Measurements from ENCODE around the gene PSD2. TPM values are rescaled to one million over a fixed set of nuclear protein-coding genes. Genes with fewer than 3 reads are reported as not detected.

PSD2 gene
- total and polyA plus RNA-seq, 10 of the 15 experiments (the other 5 are each of a cell fraction or from before 2014, with no cell fraction given): 0.02 to 0.14 (median 0.03) TPM; not detected in 5

DNA sequence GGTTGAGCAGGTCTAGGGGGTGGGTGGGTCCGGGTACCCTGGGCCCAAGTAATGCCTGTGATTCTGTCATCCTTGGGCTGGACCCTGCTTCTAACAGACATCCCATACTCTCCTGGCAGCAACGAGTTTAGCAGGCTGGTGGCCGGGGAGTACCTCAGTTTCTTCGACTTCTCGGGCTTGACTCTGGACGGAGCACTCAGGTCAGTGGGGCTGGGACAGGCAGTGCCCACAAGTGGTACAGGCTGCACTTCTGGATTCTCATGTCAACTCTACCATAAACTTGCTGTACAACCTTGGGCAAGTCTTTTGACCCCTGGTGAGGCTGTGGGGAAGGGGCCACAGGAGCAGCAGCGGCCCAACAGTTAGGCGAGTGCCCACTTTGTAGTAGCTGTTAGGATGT lies 21.8 kb downstream of the PSD2 start:
- WGBS (ENCODE audit: insufficient coverage, insufficient replicate concordance, low lambda C conversion rate, missing lambda C conversion rate): 41% methylated on average over 8 of the region's 8 CpGs

DNA sequence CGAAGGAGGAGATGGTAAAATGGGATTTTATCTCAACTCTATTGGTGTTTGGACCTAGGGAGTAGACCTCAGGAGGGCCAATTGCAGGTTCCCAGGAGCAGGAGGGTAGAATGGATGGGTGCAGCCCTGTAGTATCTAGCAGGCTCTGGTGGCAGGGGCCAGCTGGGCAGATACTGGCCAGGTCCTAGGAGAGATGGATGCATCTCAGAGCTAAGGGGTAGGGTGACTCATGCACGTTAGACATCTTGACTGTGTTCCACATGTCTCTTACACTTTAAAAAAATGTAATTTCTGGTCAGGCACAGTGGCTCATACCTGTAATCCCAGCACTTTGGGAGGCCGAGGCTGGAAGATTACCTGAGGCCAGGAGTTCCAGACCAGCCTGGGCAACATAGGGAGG lies 22.4 kb downstream of the PSD2 start:
- WGBS (ENCODE audit: insufficient coverage, insufficient replicate concordance, low lambda C conversion rate, missing lambda C conversion rate): 11% methylated on average over 3 of the region's 3 CpGs
- DNase-seq (ENCODE audit: low read depth, low spot score): no peak
- BruUV-seq (replicated peaks): no TSS peak
- intact Hi-C loops (cut with micrococcal nuclease; ENCODE audit: unreplicated experiment) (no loop called here), in situ Hi-C loops (cut with MboI) (no loop called here)
- Histone ChIP-seq H3K27ac (ENCODE audit: control insufficient read depth, insufficient read depth) (no peak overlapping the region), H3K4me3 (no peak overlapping the region), H3K9ac (ENCODE audit: control insufficient read depth, insufficient read depth, low read length) (no peak overlapping the region), H3K9me3 (replicated peaks; ENCODE audit: control insufficient read depth, insufficient read depth, low read length) (no peaks in the 10 kb centered on the region; the same call in 2 of the 3 replicates), H3K27me3 (replicated peaks in 1 of 2; ENCODE audit: control insufficient read depth in 2 of 2, insufficient read depth in 2 of 2, low read length in 1 of 2) (peaks cover 2 to 4% of the 10 kb centered on the region in 2 experiments; a peak in 3 of 4 replicates), H4K20me1 (ENCODE audit: control insufficient read depth, insufficient read depth) (no peaks in the 10 kb centered on the region), H3K79me2 (ENCODE audit: control insufficient read depth, insufficient read depth, low read length) (no peaks in the 10 kb centered on the region), H3K36me3 (ENCODE audit: control insufficient read depth in 2 of 2, insufficient read depth in 2 of 2, low read length in 1 of 2) (no peaks in the 10 kb centered on the region), H2AFZ (ENCODE audit: control insufficient read depth, low read depth, low read length) (no peak overlapping the region), H3K4me2 (ENCODE audit: control insufficient read depth, insufficient read depth) (no peak overlapping the region), H3K4me1 (ENCODE audit: control insufficient read depth, insufficient read depth, low read length) (no peaks in the 10 kb centered on the region)
- POLR2A ChIA-PET: no interaction called here
- no peak for FAIRE-seq
- RAD21 ChIA-PET (ENCODE audit: unreplicated experiment): no interaction called here
- SMC1A ChIA-PET (ENCODE audit: uncharacterized antibody, unreplicated experiment): no interaction called here
- no peak for ATAC-seq
- CTCF ChIA-PET: no interaction called here
- TF ChIP-seq CHD2 (IDR thresholded peaks at IDR 0.05; ENCODE audit: borderline replicate concordance, low read depth, low read length) (no peak), CHD1 (IDR thresholded peaks at IDR 0.05; ENCODE audit: low read depth, low read length) (no peak), BCL11A (IDR thresholded peaks at IDR 0.05; ENCODE audit: low read depth, low read length) (no peak), KDM1A (IDR thresholded peaks at IDR 0.05; ENCODE audit: borderline replicate concordance) (no peak), ATF7 (IDR thresholded peaks at IDR 0.05; ENCODE audit: low read depth) (no peak), ZNF592 (IDR thresholded peaks at IDR 0.05) (no peak), FOS (IDR thresholded peaks at IDR 0.05; ENCODE audit: borderline replicate concordance, extremely low read depth, insufficient read length) (no peak), BRCA1 (IDR thresholded peaks at IDR 0.05; ENCODE audit: low read depth, low read length) (no peak), YBX1 (IDR thresholded peaks at IDR 0.05) (no peak), CTCF (IDR thresholded peaks at IDR 0.05 in 2 of 3, conservative IDR thresholded peaks at IDR 0.05 in 1 of 3; ENCODE audit: control insufficient read depth in 2 of 3, extremely low read depth in 1 of 3, insufficient read depth in 1 of 3, low read depth in 3 of 3, low read length in 3 of 3) (no peak), SIX5 (IDR thresholded peaks at IDR 0.05; ENCODE audit: low read depth, low read length, severe bottlenecking) (no peak), JUNB (IDR thresholded peaks at IDR 0.05) (no peak), CHD4 (IDR thresholded peaks at IDR 0.05) (no peak)

More for the DNA sequence above, 21.8 kb downstream of the PSD2 start:
- no TSS peak for BruUV-seq (replicated peaks)
- POLR2A ChIA-PET: no interaction called here
- RAD21 ChIA-PET (ENCODE audit: unreplicated experiment): no interaction called here
- in situ Hi-C loops (cut with MboI) (no loop called here), intact Hi-C loops (cut with micrococcal nuclease; ENCODE audit: unreplicated experiment) (no loop called here)
- Histone ChIP-seq H3K27ac (ENCODE audit: control insufficient read depth, insufficient read depth) (no peak overlapping the region), H4K20me1 (ENCODE audit: control insufficient read depth, insufficient read depth) (no peaks in the 10 kb centered on the region), H3K27me3 (replicated peaks in 1 of 2; ENCODE audit: control insufficient read depth in 2 of 2, insufficient read depth in 2 of 2, low read length in 1 of 2) (peaks cover 2 to 4% of the 10 kb centered on the region in 2 experiments; a peak in 3 of 4 replicates), H3K36me3 (ENCODE audit: control insufficient read depth in 2 of 2, insufficient read depth in 2 of 2, low read length in 1 of 2) (no peaks in the 10 kb centered on the region), H3K4me2 (ENCODE audit: control insufficient read depth, insufficient read depth) (no peak overlapping the region), H3K4me1 (ENCODE audit: control insufficient read depth, insufficient read depth, low read length) (no peaks in the 10 kb centered on the region), H3K9ac (ENCODE audit: control insufficient read depth, insufficient read depth, low read length) (no peak overlapping the region), H3K9me3 (replicated peaks; ENCODE audit: control insufficient read depth, insufficient read depth, low read length) (no peaks in the 10 kb centered on the region; the same call in 2 of the 3 replicates), H2AFZ (ENCODE audit: control insufficient read depth, low read depth, low read length) (no peak overlapping the region), H3K79me2 (ENCODE audit: control insufficient read depth, insufficient read depth, low read length) (no peaks in the 10 kb centered on the region), H3K4me3 (no peak overlapping the region)
- FAIRE-seq: no peak
- TF ChIP-seq RB1 (IDR thresholded peaks at IDR 0.05; ENCODE audit: borderline replicate concordance): no peak
- TF ChIP-seq SRF (IDR thresholded peaks at IDR 0.05; ENCODE audit: low read depth in 2 of 2, low read length in 2 of 2): no peak
- TF ChIP-seq NR2F1 (conservative IDR thresholded peaks at IDR 0.05): no peak
- CTCF ChIA-PET: no interaction called here
- DNase-seq (ENCODE audit: low read depth, low spot score): no peak
- SMC1A ChIA-PET (ENCODE audit: uncharacterized antibody, unreplicated experiment): no interaction called here
- no peak for ATAC-seq

Measured in GM12878 (cell line).